Nephron progenitor cell (in vitro differentiated cells): Measurements from ENCODE around the gene TFPT.

Source experiments
- DNase-seq: peaks from one replicate; pipeline ENCODE4 v3.0.0; 2021
- H3K27ac Mint-ChIP-seq: 2 replicates; pipeline ENCODE4 v1.8.0; 2021; ENCODE audit warnings: mild to moderate bottlenecking, moderate library complexity, mixed read lengths
- H3K27me3 Mint-ChIP-seq: 2 replicates; pipeline ENCODE4 v1.8.0; 2021; ENCODE audit warnings: mild to moderate bottlenecking, low read depth, mixed read lengths; ENCODE audit not compliant: poor library complexity
- H3K36me3 Mint-ChIP-seq: 2 replicates; pipeline ENCODE4 v1.8.0; 2021; ENCODE audit warnings: low read depth, mixed read lengths
- H3K4me1 Mint-ChIP-seq: 2 replicates; pipeline ENCODE4 v1.8.0; 2021; ENCODE audit warnings: mixed read lengths
- H3K4me3 Mint-ChIP-seq: 2 replicates; pipeline ENCODE4 v1.8.0; 2021; ENCODE audit warnings: mild to moderate bottlenecking, moderate library complexity, mixed read lengths
- H3K9me3 Mint-ChIP-seq: 2 replicates; pipeline ENCODE4 v1.8.0; 2021; ENCODE audit warnings: mild to moderate bottlenecking, moderate library complexity, mixed read lengths
- TF ChIP-seq, protein P1 (sequence below): fragments of 200-600 bp; sonication (generic); IDR thresholded peaks from 2 replicates; pipeline ENCODE4 v1.5.0; 2021; ENCODE audit warnings: antibody characterized with exemption

TFPT gene

GRCh38 chr19:54062643-54063042 is 52.8 kb downstream of the TFPT start:
- no peak for DNase-seq
- H3K4me3 Mint-ChIP-seq = no peak overlapping the region
- H3K9me3 Mint-ChIP-seq = peaks cover 3% of the 10 kb centered on the region
- TF ChIP-seq, protein P1, sequence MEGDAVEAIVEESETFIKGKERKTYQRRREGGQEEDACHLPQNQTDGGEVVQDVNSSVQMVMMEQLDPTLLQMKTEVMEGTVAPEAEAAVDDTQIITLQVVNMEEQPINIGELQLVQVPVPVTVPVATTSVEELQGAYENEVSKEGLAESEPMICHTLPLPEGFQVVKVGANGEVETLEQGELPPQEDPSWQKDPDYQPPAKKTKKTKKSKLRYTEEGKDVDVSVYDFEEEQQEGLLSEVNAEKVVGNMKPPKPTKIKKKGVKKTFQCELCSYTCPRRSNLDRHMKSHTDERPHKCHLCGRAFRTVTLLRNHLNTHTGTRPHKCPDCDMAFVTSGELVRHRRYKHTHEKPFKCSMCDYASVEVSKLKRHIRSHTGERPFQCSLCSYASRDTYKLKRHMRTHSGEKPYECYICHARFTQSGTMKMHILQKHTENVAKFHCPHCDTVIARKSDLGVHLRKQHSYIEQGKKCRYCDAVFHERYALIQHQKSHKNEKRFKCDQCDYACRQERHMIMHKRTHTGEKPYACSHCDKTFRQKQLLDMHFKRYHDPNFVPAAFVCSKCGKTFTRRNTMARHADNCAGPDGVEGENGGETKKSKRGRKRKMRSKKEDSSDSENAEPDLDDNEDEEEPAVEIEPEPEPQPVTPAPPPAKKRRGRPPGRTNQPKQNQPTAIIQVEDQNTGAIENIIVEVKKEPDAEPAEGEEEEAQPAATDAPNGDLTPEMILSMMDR = no peak
- H3K36me3 Mint-ChIP-seq = no peaks in the 10 kb centered on the region
- peaks cover 19% of the 10 kb centered on the region for H3K27me3 Mint-ChIP-seq
- H3K27ac Mint-ChIP-seq = no peak overlapping the region
- H3K4me1 Mint-ChIP-seq = no peaks in the 10 kb centered on the region
